HG03460 (cell line): Measurements from ENCODE around the gene RPL4.
"Not testable (repeated sequence)": the region's sequence is repeated elsewhere in the genome, so short reads cannot be mapped to it uniquely, and the experiment has no call there.

Source experiments
- ATAC-seq: cut with Tn5 transposase; IDR thresholded peaks from one replicate; pipeline ENCODE4 v1.9.1; 2021; ENCODE audit not compliant: unreplicated experiment

RPL4 gene

GRCh38 chr15:66504563-66505429 is at the start of gene RPL4, which contains the start of gene ZWILCH:
Gene RPL4, minus strand, starts transcription at chr15:66504855. Its CDS starts 65 bp downstream, at chr15:66504790.
Gene ZWILCH, plus strand, starts transcription at chr15:66505326. Its CDS starts 13 bp downstream, at chr15:66505339.
- peak; percentile 74 for ATAC-seq

GRCh38 chr15:66545255-66545654 is 40.6 kb upstream of the RPL4 start:
- no peak for ATAC-seq

- ATAC-seq = no peak
Observed at GRCh38 chr15:66542896-66543295, 38.2 kb upstream of the RPL4 start.

- no peak for ATAC-seq
Observed at GRCh38 chr15:66535056-66535455, 30.4 kb upstream of the RPL4 start.

GRCh38 chr15:66524838-66525237 is 20.2 kb upstream of the RPL4 start:
- no peak for ATAC-seq

- no peak for ATAC-seq
Observed at GRCh38 chr15:66523926-66524325, 19.3 kb upstream of the RPL4 start.

GRCh38 chr15:66515901-66516322 is 11.3 kb upstream of the RPL4 start:
- ATAC-seq = no peak

- ATAC-seq = no peak
Observed at GRCh38 chr15:66514586-66514985, 9.9 kb upstream of the RPL4 start.

- no peak for ATAC-seq
Observed at GRCh38 chr15:66508293-66508883, 3.7 kb upstream of the RPL4 start.

- ATAC-seq = no peak
Observed at GRCh38 chr15:66505818-66506217, 1.2 kb upstream of the RPL4 start.

- no peak for ATAC-seq
Observed at GRCh38 chr15:66505430-66505811, 766 bp upstream of the RPL4 start.

- ATAC-seq = no peak
Observed at GRCh38 chr15:66503780-66504562, 684 bp downstream of the RPL4 start.

GRCh38 chr15:66503041-66503648 is 1.5 kb downstream of the RPL4 start:
- not testable (repeated sequence) for ATAC-seq

GRCh38 chr15:66502491-66502890 is 2.2 kb downstream of the RPL4 start:
- no peak for ATAC-seq

- not testable (repeated sequence) for ATAC-seq
Observed at GRCh38 chr15:66500346-66500745, 4.3 kb downstream of the RPL4 start.

GRCh38 chr15:66498501-66499386 is 5.9 kb downstream of the RPL4 start:
- ATAC-seq = no peak

GRCh38 chr15:66497502-66498455 is 6.9 kb downstream of the RPL4 start, which contains the start of gene SNAPC5:
Gene SNAPC5, minus strand, starts transcription at chr15:66497762. Its CDS starts 31 bp downstream, at chr15:66497731.
- peak; percentile 87 for ATAC-seq

- ATAC-seq = no peak
Observed at GRCh38 chr15:66496951-66497501, 7.6 kb downstream of the RPL4 start.

GRCh38 chr15:66494262-66494661 is 10.4 kb downstream of the RPL4 start:
- ATAC-seq = no peak
